GM18867 (cell line): ENCODE measurements around the gene MEI4.
"Not testable (repeated sequence)": the region's sequence is repeated elsewhere in the genome, so short reads cannot be mapped to it uniquely, and the experiment has no call there.

ENCODE experiments used
- ATAC-seq: cut with Tn5 transposase; IDR thresholded peaks from one replicate; pipeline ENCODE4 v1.9.1; 2021; ENCODE audit warnings: mild to moderate bottlenecking, moderate library complexity; ENCODE audit not compliant: unreplicated experiment

The MEI4 gene

DNA sequence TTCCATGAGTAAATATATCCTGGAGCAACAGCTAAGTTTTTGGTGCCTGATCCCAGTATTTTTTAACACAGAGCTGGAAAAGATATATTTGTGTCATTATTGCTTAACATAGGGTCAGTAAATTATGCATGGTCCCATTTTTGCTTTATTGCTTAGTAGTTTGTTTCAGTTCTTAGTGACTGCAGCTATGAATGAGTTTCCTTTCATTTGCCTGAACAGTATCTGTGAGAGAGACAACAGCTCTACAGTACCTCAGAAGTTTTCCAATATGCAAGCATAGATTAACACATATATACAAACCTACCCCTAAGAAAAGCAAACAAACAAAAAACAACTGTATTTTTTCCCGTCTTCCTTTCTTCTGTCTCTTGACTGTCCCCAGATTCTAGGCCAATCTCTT, 160.3 kb downstream of the MEI4 start:
- ATAC-seq = peak; percentile 68

DNA sequence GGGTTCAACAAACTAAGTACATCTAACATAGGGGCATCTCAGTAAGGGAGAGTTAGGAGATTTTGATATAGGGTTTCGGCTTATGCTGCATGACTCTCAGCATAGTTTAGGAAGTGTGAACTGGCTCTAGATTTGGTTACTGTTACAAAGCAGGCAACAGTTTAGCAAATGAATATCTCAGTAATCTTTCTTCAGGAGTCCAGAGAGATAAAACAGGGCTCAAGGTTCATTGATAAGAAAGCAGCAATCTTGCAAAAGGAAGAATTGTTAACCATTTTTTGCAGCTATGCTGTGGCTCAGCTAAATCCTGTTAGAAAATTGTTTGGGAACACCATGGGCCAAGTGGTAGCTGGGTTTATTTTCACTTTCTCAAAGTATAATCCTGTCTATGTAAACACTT, 161.3 kb downstream of the MEI4 start:
- no peak for ATAC-seq

DNA sequence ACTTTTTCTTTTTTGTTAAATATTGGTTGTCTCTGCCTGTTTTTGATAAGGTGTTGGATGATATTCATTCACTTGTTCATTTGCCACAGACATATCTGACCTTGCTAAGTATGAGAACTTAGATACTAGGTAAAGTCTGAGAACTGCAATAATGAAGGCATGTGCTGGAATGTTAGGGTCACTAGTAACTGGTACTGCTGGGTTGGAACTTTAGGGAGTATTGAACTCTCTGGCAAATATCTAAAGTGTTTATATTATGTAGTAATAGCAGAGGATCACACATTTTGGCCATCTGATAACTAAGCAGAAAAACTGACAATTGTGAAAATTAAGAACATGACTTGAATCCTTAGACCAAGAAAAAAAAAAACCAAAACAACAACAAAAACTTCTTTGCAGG, 162.7 kb downstream of the MEI4 start:
- no peak for ATAC-seq

DNA sequence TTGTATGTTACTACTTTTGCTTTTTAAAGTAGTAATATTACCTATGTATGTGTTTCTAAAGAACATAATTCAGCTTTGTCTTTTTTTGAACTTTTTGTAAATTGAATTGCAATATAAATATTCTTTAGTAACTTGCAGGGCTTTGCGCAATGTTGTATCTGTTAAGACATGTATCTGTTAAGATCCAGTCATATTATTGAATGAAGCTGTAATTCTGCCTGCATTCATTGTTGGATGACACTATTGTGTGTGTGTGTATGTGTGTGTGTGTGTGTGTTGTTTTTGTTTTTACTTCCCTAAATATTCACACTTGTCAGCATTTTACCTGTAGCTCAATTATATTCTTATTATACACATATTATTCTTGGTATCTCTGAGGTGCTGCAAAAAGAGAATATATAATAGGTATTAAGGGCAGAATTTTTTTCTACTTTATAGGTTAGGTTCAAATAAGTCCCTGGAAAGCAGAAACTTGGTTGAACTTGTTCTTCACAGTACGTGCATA, 164.0 kb downstream of the MEI4 start:
- no peak for ATAC-seq

DNA sequence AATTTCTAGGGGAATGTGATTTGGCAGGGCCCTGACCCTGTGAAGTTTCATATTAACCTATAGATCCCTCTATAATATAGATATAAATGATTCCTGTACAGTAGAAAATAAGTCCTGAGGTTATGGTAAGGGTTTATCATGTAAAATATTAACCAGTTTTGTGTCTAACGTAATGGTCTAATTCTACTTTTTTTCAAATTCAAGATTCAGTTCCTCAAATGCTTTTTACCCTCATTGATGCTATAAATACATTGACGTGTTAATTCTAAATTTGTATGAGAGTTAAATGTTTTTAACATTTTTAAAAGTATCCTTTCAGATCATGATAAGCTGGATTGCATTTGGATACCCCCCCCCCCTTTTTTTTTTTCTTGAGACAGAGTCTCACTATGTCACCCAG, 169.4 kb downstream of the MEI4 start:
- ATAC-seq = peak; percentile 42

DNA sequence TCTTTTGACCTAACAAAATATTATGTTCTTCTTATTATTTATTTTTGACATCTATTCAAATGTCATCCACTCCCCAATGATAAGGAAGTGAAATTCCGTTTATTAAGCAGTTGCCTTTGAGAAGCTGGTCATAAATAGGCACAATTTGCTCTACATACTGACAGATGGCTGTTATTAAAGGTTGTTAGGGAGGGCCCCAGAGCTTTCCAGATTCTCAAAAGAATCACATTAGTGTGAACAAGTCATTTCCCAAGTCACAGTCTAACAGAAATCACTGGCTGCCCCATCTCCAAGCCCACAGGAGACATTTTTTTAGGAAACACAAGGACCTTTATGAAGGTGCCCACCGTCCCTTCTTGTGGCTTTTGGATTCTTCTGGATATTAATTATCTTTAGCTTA, 172.4 kb downstream of the MEI4 start:
- no peak for ATAC-seq

DNA sequence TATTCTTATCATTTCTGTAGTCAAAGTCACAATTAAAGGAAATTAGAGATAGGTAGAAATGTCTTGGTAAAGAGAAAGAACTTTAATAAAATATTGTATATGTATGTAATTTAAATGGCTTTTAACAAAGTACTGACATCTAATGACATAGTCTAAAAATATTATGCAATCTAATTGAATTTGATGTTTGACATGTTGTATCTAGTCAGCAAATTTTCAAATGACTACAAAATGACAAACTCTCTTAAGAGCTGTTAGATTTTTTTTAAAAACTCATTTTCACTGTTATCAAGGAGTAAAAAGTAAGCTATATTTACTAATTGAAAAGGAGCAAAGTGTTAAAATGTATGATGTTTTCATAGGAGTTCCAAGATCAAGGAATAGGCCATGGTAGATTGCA, 176.9 kb downstream of the MEI4 start:
- no peak for ATAC-seq

DNA sequence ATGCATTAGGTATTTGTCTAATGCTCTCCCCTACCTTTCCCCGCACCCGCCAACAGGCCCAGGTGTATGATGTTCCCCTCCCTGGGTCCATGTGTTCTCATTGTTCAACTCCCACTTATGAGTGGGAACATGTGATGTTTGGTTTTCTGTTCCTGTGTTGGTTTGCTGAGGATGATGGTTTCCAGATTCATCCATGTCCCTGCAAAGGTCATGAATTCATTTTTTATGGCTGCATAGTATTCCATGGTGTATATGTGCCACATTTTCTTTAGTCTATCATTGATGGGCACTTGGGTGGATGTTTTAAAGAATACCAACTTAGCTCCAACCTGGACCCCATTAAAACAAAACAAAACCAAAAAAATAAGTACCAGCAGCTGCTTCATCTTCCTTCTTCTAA, 180.9 kb downstream of the MEI4 start:
- ATAC-seq = not testable (repeated sequence)

DNA sequence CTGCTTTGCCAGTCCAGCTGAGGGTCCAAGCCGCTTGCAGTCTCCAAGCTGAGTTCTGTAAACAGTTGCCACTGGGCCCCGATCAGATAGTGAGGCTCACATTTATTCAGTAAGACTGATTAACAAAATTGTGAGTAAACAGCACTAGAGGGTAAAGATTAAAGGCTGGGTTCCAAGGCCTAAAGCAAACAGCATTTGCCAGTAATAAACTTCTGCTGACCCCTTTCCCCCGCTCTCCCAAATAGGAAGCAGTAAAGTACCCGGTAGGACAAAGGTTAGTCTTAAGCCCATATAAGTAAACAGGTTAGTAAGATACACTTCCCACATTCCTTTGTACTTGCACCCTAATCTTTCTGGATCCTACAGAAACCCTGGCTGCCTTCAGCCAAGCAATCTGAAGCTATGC, 181.8 kb downstream of the MEI4 start:
- ATAC-seq = no peak

DNA sequence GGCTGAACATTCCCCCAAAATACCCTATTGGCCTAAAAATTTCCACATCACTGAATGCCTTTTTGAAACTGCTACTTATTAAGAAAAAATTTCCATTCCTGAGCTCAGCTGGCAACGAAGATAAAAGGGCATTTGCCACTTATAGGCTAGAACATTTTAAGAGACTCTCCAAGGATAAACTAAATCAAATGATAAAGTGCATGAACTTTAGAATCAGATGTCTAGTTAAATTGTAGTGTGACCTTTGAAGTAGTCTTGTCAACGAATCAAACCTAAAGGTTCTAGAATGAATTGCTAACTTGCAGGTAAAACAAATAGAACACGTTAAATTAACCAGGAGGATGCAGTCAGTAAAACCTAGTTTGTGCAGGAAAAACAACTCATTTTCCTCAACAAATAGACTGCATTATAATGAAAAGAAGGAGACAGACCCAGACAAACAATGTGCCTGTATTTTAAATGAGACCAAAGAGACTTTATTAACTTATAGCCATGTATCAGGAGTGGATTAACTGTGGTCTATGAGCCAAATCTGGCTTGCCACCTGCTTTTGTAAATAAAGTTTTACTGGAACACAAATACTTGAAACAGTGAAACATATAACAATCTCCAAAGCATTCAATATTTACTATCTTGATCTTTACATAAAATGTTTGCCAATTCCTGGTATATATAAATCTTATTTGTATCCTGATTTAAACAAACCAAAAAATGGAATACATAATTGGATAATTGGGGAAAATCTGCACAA, 184.4 kb downstream of the MEI4 start:
- no peak for ATAC-seq

DNA sequence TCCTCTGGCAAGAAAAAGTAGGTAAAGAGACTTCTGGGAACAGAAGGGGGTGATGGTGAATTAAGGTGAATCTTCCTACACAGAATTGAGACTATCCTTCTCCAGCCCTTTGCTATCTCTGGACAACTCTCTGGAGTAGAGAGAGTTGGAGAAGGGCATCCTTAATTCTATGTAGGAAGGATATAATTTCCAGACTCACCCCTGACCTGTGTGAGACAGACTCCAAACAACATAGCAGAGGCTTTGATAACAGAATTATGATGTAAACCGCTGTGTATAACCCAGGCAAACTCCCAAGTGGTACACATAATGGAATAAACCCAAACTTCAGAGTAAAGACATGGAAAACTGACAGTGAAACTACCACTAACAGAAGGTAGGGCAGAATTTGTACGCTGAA, 186.5 kb downstream of the MEI4 start:
- no peak for ATAC-seq

DNA sequence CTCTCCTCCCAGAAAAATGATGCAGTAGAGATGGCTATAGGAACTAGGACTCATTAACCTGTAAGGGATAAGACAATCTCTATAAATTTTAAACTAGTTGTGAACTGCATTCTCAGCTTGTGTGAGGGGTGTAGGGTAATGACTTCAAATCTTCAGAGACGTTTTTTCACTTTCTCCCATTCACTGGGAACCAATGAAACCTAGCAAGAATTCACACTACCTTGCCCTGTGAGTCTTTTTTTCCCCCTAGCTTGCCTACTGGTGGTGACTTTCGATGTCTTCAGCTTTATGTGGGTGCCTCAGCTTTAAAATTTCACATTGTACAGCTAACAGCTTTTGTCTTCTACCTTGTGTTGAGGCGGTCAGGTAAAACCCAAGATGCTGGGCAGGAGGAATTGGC, 192.0 kb downstream of the MEI4 start:
- ATAC-seq = peak; percentile 88

DNA sequence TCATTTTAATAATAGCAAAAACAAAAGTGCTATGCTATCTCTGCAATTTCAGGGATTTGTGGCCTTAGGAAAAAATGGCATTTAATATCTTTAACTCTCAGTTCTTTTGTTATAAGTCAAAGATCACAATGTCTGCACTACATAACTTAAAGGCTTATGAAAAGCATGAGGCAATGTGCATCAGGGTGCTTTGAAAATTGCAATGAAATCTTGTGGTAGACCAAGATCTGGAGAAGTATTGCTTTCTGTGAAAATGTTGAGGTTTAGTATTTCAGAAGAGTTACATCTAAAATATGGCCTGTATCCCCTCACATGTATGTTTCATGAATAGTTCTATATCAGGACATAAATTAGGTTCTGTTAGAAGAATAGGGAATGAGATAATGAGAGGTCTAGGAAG, 200.6 kb downstream of the MEI4 start:
- no peak for ATAC-seq

DNA sequence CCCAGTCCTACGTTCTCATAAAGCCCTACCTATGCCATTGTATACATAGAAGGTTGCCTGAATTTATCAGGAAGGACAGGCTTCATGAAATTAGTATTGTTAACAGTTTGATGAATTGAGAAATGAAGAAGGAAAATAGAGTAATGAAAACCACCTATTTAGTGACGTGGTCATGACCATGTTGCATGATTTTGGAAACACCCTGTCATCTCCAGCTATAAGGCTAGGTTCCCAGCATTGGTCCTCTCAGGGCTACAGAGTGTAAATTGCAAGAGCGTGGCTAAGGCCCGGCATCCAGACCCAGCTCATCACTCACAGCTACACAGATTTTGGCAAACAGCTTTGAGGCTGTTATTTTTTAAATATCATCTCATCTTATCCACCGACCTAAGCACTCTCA, 203.6 kb downstream of the MEI4 start:
- no peak for ATAC-seq

DNA sequence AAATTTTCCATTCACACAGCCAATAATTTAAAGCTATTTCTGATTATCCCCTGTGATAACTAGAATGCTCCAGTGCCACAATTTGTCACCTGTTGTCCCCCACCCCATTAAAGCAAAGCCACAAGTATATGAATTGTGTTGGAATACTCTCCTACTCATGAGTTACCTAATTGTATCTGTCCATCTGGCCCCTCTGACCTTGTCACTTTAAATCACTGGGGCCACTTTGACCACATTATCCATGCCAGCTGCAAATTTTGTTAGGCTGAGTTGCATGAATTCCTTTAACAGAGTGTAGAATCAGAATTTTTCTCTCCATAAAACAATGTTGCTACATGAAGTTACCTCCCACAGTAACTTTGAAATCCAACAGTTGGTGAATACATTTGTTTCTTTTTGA, 204.6 kb downstream of the MEI4 start:
- no peak for ATAC-seq

DNA sequence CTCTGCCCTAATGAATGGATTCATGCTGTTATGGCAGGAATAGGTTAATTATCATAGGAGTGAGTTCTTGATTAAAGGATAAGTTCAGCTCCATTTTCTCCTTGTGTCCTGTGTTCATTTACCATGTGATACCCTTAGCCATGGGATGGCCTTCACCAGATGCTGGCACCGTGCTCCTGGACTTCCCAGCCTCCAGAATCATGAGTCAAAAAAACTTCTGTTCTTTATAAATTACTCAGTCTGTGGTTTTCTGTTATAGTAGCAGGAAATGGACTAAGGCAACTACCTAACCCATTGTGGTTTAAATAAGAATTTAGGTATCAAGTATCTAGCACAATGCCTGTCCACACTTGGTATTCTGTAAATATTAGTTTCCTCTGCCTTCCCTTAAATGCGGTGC, 223.5 kb downstream of the MEI4 start:
- no peak for ATAC-seq

DNA sequence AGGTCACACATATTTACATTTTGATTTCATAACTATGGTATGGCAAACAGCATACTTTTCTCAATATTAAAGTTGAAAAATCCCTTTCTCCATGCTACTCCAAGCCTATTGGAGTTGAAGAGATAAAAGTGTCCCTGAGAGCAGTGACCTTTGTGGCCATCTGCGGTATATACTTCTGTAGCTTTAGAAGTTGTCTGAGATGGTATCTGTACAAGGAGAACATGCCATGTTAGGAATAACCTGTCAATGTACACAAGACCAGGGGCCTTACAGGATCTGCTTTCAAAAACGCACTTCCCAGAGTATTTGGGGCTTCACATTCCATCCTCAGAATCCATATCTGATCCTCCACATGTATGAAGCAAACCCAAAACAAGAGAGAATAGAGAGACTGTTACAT, 226.7 kb downstream of the MEI4 start:
- ATAC-seq = no peak

DNA sequence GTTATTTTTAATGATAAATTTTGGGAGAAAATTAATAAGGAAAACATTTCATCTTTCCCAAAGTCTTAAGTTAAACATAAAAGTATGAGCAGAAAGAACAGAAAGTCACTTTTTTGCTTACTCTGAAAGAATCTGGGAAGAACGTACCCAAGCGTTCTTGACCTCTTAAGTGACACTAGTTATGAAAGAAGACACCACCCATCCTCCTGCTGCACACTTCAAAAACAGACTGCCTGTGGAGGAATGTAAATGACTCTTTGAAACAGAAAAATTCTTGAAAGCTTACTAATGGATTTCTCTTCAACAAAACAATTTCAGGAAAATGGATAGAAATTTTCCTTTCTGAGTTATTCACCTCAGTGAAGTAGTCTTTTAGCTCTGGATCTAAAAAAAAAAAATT, 227.7 kb downstream of the MEI4 start:
- no peak for ATAC-seq

DNA sequence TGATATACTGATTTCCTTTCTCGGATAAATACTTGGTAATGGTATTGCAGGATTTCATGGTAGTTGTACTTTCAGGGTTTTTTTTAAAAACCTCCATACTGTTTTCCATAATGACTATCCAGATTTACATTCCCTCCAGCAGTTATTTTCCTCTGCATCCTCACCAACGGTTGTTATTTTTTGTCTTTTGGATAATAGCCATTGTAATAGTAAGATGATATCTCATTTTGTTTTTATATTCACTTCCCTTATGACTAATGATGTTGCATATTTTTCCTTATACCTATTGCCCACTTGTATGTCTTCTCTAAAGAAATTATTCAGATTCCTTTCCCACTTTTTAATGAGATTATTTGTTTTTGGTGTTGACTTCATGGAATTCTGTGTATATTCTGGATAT, 231.0 kb downstream of the MEI4 start:
- no peak for ATAC-seq

DNA sequence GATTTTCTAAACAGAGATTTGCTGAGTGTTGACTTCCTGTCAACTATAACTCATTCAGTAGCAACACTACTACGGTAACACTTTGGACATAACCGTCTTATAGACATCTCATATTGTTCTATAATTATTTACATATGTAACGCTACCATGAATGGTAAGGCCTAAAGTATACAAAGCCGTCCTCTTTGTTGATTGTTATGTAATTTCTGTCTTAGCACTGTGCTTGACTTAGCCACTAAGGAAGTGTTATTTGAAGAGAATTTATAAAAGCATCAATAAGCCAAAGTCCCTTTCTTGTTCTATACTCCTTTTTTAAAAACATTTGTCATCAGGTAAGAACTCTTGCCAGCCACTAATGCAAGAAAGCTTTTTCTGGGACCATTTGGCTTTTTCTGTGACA, 240.6 kb downstream of the MEI4 start:
- no peak for ATAC-seq

DNA sequence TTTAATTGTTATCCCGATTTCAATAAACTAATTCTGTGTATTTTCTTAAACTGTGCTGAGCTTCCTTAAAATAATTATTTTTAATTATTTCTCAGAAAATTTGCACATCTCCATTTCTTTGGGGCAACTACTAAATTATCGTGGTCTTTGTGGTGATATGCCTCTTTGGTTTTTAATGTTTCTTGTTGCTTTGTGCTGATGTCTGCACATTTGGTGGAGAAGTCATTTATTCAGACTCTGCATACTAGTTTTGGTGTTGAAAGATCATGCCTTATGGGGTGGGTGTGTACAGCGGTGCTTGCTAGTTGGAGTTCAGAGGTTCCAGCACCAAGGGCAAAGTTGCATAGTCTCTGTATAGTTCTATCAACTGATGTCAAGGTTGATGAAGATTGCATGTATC, 253.2 kb downstream of the MEI4 start:
- ATAC-seq = no peak

DNA sequence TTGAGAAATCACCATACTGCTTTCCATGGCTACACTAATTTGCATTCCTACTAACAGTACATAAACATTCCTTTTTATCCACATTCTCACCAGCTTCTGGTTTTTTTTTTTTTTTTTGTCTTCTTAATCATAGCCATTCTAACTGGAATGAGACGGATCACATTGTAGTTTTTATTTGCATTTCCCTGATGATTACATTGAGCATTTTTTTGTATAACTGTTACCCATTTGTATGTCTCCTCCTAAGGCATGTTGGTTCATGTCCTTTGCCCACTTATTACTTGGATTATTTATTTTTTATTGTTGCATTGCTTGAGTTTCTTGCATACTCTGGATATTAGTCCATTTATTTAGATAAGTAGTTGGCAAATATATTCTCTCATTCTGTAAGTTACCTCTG, 258.0 kb downstream of the MEI4 start:
- ATAC-seq = no peak

DNA sequence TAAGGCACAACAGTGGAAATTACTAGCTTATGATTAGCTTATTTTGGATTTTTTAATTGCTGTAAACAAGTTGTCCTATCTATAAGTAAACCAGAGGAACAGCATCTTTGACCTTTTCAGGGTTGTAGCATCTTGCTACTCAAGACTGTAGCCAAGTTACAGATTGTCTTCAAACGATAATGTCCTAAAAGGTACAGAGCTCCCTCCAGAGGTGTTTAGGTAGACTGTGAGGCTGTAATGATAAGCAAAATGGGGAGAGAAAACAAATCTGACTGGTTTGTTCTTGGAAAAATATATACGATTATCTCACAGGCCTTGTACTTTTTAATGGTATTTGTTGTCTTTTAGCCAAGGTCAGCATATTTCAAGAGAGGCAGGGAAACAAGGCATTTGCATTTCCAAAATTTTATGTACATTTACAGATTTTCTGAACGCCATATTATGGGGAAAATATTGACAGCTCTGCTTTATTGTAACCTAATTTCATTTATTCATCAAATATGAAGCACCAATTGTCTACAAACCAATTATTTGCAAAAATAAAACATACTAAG, 273.4 kb downstream of the MEI4 start:
- peak; percentile 89 for ATAC-seq
